Chondrocyte (in vitro differentiated cells): Measurements from ENCODE around the gene UBE2Q2. TPM values are rescaled to one million over a fixed set of nuclear protein-coding genes. Genes with fewer than 3 reads are reported as not detected.
A peak's percentile ranks its signal among the peaks of the same experiment; 100 is the strongest.

ENCODE experiments used
- DNase-seq: peaks from one replicate; pipeline ENCODE4 v3.0.0; 2021; ENCODE audit warnings: mixed read lengths, low spot score
- H3K27ac Mint-ChIP-seq: one replicate; pipeline ENCODE4 v1.8.0; 2021; ENCODE audit warnings: mild to moderate bottlenecking, moderate library complexity, mixed read lengths; ENCODE audit not compliant: unreplicated experiment
- H3K27me3 Mint-ChIP-seq: 2 replicates; pipeline ENCODE4 v1.8.0; 2021; ENCODE audit warnings: low read depth, mixed read lengths
- H3K36me3 Mint-ChIP-seq: 2 replicates; pipeline ENCODE4 v1.8.0; 2021; ENCODE audit warnings: low read depth, mixed read lengths
- H3K4me1 Mint-ChIP-seq: 2 replicates; pipeline ENCODE4 v1.8.0; 2021; ENCODE audit warnings: low read depth, mild to moderate bottlenecking, mixed read lengths
- H3K4me3 Mint-ChIP-seq: one replicate; pipeline ENCODE4 v1.8.0; 2021; ENCODE audit warnings: mild to moderate bottlenecking, moderate library complexity, mixed read lengths; ENCODE audit not compliant: unreplicated experiment
- H3K9me3 Mint-ChIP-seq: 2 replicates; pipeline ENCODE4 v1.8.0; 2021; ENCODE audit warnings: low read depth, mixed read lengths
- total RNA-seq: library from RNA; stranded (reverse); gene quantifications from 3 replicates; pipeline ENCODE4 v1.2.1, GENCODE V29; 2021
- TF ChIP-seq, protein P1 (sequence below): fragments of 200-600 bp; sonication (generic); IDR thresholded peaks from 2 replicates; pipeline ENCODE4 v1.5.0; 2021; ENCODE audit warnings: antibody characterized with exemption, mild to moderate bottlenecking, moderate library complexity

UBE2Q2 gene
- total RNA-seq, 1 donor from 2014 or later, result 62.1 TPM

DNA sequence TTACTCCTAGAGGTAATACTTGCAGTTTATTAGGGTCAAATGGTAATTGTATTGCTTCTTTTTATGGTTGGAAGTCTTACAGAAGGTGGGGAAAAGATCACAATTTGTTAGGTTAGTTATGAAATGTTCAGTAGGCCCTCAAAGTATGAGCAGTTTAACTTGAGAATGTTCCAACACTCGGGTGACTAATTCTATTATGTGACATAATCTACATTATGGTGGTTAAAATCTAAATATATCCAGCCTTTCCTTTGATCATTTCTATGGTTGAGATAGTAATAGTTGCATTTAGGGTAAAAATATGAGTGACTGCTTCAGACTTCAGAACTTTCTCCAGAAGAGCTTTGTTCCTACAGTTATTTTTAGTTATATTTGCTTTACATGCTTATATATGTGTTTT, 40.8 kb downstream of the UBE2Q2 start:
- TF ChIP-seq, protein P1, sequence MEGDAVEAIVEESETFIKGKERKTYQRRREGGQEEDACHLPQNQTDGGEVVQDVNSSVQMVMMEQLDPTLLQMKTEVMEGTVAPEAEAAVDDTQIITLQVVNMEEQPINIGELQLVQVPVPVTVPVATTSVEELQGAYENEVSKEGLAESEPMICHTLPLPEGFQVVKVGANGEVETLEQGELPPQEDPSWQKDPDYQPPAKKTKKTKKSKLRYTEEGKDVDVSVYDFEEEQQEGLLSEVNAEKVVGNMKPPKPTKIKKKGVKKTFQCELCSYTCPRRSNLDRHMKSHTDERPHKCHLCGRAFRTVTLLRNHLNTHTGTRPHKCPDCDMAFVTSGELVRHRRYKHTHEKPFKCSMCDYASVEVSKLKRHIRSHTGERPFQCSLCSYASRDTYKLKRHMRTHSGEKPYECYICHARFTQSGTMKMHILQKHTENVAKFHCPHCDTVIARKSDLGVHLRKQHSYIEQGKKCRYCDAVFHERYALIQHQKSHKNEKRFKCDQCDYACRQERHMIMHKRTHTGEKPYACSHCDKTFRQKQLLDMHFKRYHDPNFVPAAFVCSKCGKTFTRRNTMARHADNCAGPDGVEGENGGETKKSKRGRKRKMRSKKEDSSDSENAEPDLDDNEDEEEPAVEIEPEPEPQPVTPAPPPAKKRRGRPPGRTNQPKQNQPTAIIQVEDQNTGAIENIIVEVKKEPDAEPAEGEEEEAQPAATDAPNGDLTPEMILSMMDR, result no peak
- peaks cover 22% of the 10 kb centered on the region for H3K36me3 Mint-ChIP-seq
- H3K9me3 Mint-ChIP-seq, result no peaks in the 10 kb centered on the region
- no peak for DNase-seq
- H3K27me3 Mint-ChIP-seq, result no peaks in the 10 kb centered on the region
- H3K27ac Mint-ChIP-seq, result peak overlapping the region; percentile 8
- H3K4me3 Mint-ChIP-seq, result no peak overlapping the region
- H3K4me1 Mint-ChIP-seq, result peaks cover 17% of the 10 kb centered on the region

DNA sequence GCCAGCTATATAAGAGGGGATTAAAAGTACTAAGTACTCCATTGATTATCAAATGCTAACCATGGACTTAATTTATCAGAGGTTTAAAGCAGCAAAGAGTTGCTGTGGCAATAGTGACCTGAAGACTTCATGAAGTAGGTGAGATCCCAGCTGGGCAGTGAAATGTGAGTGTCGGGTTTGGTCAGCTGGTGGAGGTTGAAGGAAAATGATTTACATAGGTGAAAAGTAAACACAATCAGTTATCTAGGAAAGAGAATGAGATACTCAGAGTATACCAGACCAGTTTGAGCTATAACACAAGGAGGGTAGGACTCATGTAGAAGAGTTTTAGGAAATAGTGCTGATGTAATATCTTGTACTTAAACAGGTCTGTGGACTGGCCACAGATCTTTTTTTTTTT, 43.9 kb downstream of the UBE2Q2 start:
- no peaks in the 10 kb centered on the region for H3K27me3 Mint-ChIP-seq
- H3K27ac Mint-ChIP-seq, result no peak overlapping the region
- H3K4me1 Mint-ChIP-seq, result peaks cover 28% of the 10 kb centered on the region
- no peak overlapping the region for H3K4me3 Mint-ChIP-seq
- peaks cover 21% of the 10 kb centered on the region for H3K36me3 Mint-ChIP-seq
- DNase-seq, result no peak
- no peaks in the 10 kb centered on the region for H3K9me3 Mint-ChIP-seq
- TF ChIP-seq, protein P1, result no peak

DNA sequence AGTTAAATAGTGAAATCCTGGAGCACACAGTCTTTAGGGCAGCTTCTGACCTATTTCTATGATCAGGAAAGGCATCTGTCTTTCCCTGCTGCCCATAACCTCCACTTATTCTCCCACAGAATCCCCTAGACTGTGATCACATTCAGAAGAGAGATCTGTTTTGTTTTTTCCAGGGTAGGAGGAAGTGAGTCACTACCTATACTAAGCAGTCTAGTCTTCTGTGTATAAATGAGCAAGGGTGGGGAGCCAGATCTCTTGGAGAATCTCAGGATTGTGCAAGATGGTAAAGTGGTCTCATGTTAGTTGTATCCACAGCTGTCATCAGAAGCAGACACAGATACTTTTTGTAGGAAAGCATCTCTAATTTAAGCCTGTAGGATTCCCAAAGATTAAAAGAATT, 48.6 kb downstream of the UBE2Q2 start:
- H3K4me3 Mint-ChIP-seq, result no peak overlapping the region
- peak overlapping the region; percentile 81 for H3K27ac Mint-ChIP-seq
- H3K36me3 Mint-ChIP-seq, result peaks cover 21% of the 10 kb centered on the region
- TF ChIP-seq, protein P1, result no peak
- H3K4me1 Mint-ChIP-seq, result peaks cover 17% of the 10 kb centered on the region
- H3K27me3 Mint-ChIP-seq, result no peaks in the 10 kb centered on the region
- H3K9me3 Mint-ChIP-seq, result no peaks in the 10 kb centered on the region
- DNase-seq, result no peak

DNA sequence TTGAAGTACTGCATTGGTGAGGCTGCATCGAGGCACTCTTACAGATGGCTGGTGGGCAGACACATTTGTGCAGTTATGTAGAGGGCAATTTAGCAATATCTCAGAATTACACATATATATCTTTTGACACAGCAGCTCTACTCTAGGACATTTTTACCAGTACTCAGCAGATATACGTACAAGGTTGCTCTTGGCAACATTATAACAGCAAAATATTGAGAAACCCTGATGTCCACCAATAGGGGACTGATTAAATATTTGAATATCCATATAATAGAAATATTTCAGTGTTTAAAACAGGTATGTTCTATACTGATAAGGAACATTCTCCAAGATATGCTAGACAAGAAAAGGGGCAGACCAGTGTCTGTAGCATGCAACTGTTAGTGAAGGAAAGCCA, 52.5 kb downstream of the UBE2Q2 start:
- no peaks in the 10 kb centered on the region for H3K9me3 Mint-ChIP-seq
- H3K4me3 Mint-ChIP-seq, result no peak overlapping the region
- DNase-seq, result no peak
- H3K36me3 Mint-ChIP-seq, result peaks cover 12% of the 10 kb centered on the region
- peaks cover 14% of the 10 kb centered on the region for H3K4me1 Mint-ChIP-seq
- peak overlapping the region; percentile 46 for H3K27ac Mint-ChIP-seq
- TF ChIP-seq, protein P1, result no peak
- H3K27me3 Mint-ChIP-seq, result no peaks in the 10 kb centered on the region

DNA sequence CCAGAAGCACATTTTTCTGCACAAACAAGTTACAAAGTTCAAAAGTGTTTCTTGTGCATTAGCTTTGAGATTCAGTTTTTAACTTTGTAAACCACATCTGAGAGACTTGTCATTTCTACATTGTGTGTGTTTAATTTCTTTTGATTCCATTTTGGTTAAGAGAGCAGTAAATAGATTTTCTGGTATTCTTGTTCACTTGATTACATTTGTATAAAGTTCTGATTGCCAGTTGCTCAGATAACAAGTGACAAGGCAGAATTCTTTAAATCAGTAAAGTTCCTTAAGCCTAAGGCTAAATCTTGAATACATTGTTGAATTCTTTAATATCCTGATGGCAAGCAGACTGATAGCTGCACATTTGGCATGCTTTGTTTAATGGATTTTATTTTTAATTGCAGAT, 57.3 kb downstream of the UBE2Q2 start:
- H3K36me3 Mint-ChIP-seq, result peaks cover 8% of the 10 kb centered on the region
- no peak overlapping the region for H3K27ac Mint-ChIP-seq
- no peaks in the 10 kb centered on the region for H3K9me3 Mint-ChIP-seq
- TF ChIP-seq, protein P1, result no peak
- H3K4me3 Mint-ChIP-seq, result no peak overlapping the region
- DNase-seq, result no peak
- H3K4me1 Mint-ChIP-seq, result peaks cover 31% of the 10 kb centered on the region
- no peaks in the 10 kb centered on the region for H3K27me3 Mint-ChIP-seq
